Ovary (tissue), 3 donors: ENCODE results near the gene SCLT1.

Source experiments
- POLR2A ChIP-seq: fragments of 450-650 bp; IDR thresholded peaks from one replicate; pipeline ENCODE4 v1.6.1; 2017; ENCODE audit warnings: antibody characterized with exemption, mild to moderate bottlenecking, moderate library complexity
- TF ChIP-seq, protein P1 (sequence below), 3 donors: fragments of 450-650 bp in 2 of 3; fragments of 200-600 bp in 1 of 3; IDR thresholded peaks; one replicate each; pipeline versions ENCODE4 v1.5.1 to v1.8.0; 2016 to 2022; ENCODE audit warnings: antibody characterized with exemption in 3 of 3, mild to moderate bottlenecking in 1 of 3
- donor health status: DM: no; HTN: no; CAD: no.

GRCh38 chr4:128840711-128841318 is 252.5 kb downstream of the SCLT1 start:
- TF ChIP-seq, protein P1, sequence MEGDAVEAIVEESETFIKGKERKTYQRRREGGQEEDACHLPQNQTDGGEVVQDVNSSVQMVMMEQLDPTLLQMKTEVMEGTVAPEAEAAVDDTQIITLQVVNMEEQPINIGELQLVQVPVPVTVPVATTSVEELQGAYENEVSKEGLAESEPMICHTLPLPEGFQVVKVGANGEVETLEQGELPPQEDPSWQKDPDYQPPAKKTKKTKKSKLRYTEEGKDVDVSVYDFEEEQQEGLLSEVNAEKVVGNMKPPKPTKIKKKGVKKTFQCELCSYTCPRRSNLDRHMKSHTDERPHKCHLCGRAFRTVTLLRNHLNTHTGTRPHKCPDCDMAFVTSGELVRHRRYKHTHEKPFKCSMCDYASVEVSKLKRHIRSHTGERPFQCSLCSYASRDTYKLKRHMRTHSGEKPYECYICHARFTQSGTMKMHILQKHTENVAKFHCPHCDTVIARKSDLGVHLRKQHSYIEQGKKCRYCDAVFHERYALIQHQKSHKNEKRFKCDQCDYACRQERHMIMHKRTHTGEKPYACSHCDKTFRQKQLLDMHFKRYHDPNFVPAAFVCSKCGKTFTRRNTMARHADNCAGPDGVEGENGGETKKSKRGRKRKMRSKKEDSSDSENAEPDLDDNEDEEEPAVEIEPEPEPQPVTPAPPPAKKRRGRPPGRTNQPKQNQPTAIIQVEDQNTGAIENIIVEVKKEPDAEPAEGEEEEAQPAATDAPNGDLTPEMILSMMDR (IDR thresholded peaks at IDR 0.05): no peak
- TF ChIP-seq POLR2A: no peak
